ENCODE data around the gene MYO1D.

Gene MYO1D

GRCh38 chr17:32570081-32570396 lies 306.9 kb downstream of the MYO1D start:
- no peak overlapping the region for H3K4me3 ChIP-seq (ENCODE audit: low read depth, low read length)
- DNase-seq (ENCODE audit: low read depth, low spot score): no peak
- in situ Hi-C loops (cut with HindIII; ENCODE audit: low sequenced_read_pairs): no loop called here
- no peak for TF ChIP-seq CTCF (IDR thresholded peaks at IDR 0.05; ENCODE audit: low read depth, low read length)

- no peak for TF ChIP-seq CTCF (IDR thresholded peaks at IDR 0.05; ENCODE audit: low read depth, low read length)
- no peak overlapping the region for H3K4me3 ChIP-seq (ENCODE audit: low read depth, low read length)
- in situ Hi-C loops (cut with HindIII; ENCODE audit: low sequenced_read_pairs): no loop called here
- DNase-seq (ENCODE audit: low read depth, low spot score): no peak
These were observed 307.5 kb downstream of the MYO1D start for GRCh38 chr17:32569171-32570080.

GRCh38 chr17:32568705-32569104 lies 308.2 kb downstream of the MYO1D start:
- no peak for TF ChIP-seq CTCF (IDR thresholded peaks at IDR 0.05; ENCODE audit: low read depth, low read length)
- in situ Hi-C loops (cut with HindIII; ENCODE audit: low sequenced_read_pairs): no loop called here
- no peak for DNase-seq (ENCODE audit: low read depth, low spot score)
- no peak overlapping the region for H3K4me3 ChIP-seq (ENCODE audit: low read depth, low read length)

- in situ Hi-C loops (cut with HindIII; ENCODE audit: low sequenced_read_pairs): no loop called here
- TF ChIP-seq CTCF (IDR thresholded peaks at IDR 0.05; ENCODE audit: low read depth, low read length): no peak
- H3K4me3 ChIP-seq (ENCODE audit: low read depth, low read length): no peak overlapping the region
- no peak for DNase-seq (ENCODE audit: low read depth, low spot score)
These were observed 309.4 kb downstream of the MYO1D start for GRCh38 chr17:32567511-32567910.

GRCh38 chr17:32567086-32567485 lies 309.8 kb downstream of the MYO1D start:
- DNase-seq (ENCODE audit: low read depth, low spot score): no peak
- in situ Hi-C loops (cut with HindIII; ENCODE audit: low sequenced_read_pairs): no loop called here
- H3K4me3 ChIP-seq (ENCODE audit: low read depth, low read length): no peak overlapping the region
- no peak for TF ChIP-seq CTCF (IDR thresholded peaks at IDR 0.05; ENCODE audit: low read depth, low read length)

GRCh38 chr17:32566303-32566702 lies 310.6 kb downstream of the MYO1D start:
- in situ Hi-C loops (cut with HindIII; ENCODE audit: low sequenced_read_pairs): no loop called here
- TF ChIP-seq CTCF (IDR thresholded peaks at IDR 0.05; ENCODE audit: low read depth, low read length): no peak

More at GRCh38 chr17:32566303-32566702, 310.6 kb downstream of the MYO1D start:
- no peak for DNase-seq (ENCODE audit: low read depth, low spot score)
- no peak overlapping the region for H3K4me3 ChIP-seq (ENCODE audit: low read depth, low read length)

Data from astrocyte of the spinal cord (primary cell).